Kidney (tissue), 14 donors: Measurements from ENCODE around the gene AZGP1. TPM values are rescaled to one million over a fixed set of nuclear protein-coding genes. Genes with fewer than 3 reads are reported as not detected.
"Not testable (repeated sequence)": the region's sequence is repeated elsewhere in the genome, so short reads cannot be mapped to it uniquely, and the experiment has no call there.

Source experiments
- DNase-seq, 5 donors: peaks; one replicate each; pipeline ENCODE4 v3.0.0-alpha.2; 2013 to 2020
- FAIRE-seq: peaks from 2 replicates; lab custom pipeline; 2012; peaks lifted over from hg19 to GRCh38; lab: Jason Lieb, UNC
- H3K27ac ChIP-seq, 2 donors: one replicate each; pipeline ENCODE4 v1.7.0; 2013; ENCODE audit warnings: low read depth in 2 of 2, low read length in 2 of 2, inconsistent platforms in 1 of 2
- H3K27me3 ChIP-seq: one replicate; pipeline ENCODE4 v1.7.1; 2013; ENCODE audit warnings: low read length, inconsistent platforms; ENCODE audit not compliant: control insufficient read depth, insufficient read depth
- H3K36me3 ChIP-seq, 3 donors: one replicate each; pipeline versions ENCODE4 v1.7.0 to v1.7.1; 2013; ENCODE audit warnings: low read length in 3 of 3, control low read depth in 1 of 3, inconsistent platforms in 1 of 3; ENCODE audit not compliant: insufficient read depth in 3 of 3, control insufficient read depth in 2 of 3
- H3K4me1 ChIP-seq, 3 donors: one replicate each; pipeline versions ENCODE4 v1.7.0 to v1.7.1; 2013; ENCODE audit warnings: low read length in 3 of 3, inconsistent platforms in 1 of 3, low read depth in 1 of 3; ENCODE audit not compliant: control insufficient read depth in 2 of 3, insufficient read depth in 2 of 3
- H3K4me3 ChIP-seq, 3 donors: one replicate each; pipeline versions ENCODE4 v1.7.0 to v1.8.1; 2013; ENCODE audit warnings: low read length in 3 of 3, control low read depth in 1 of 3, inconsistent platforms in 1 of 3
- H3K9ac ChIP-seq, 3 donors: one replicate each; pipeline versions ENCODE4 v1.7.0 to v1.7.1; 2013; ENCODE audit warnings: low read length in 3 of 3, control low read depth in 1 of 3, inconsistent platforms in 1 of 3
- H3K9me3 ChIP-seq, 3 donors: one replicate each; pipeline versions ENCODE4 v1.7.0 to v1.7.1; 2013; ENCODE audit warnings: low read length in 3 of 3, control low read depth in 1 of 3, inconsistent platforms in 1 of 3; ENCODE audit not compliant: control insufficient read depth in 2 of 3, insufficient read depth in 1 of 3
- CTCF ChIP-seq: IDR thresholded peaks from 3 replicates; pipeline ENCODE4 v1.5.1; 2012; ENCODE audit warnings: mild to moderate bottlenecking, moderate library complexity, borderline replicate concordance; ENCODE audit not compliant: insufficient read depth; ENCODE audit errors: extremely low read depth
- intact Hi-C: fragments of 100-400 bp; cut with DNase I; formaldehyde crosslinking; loops from one replicate; pipeline ENCODE4 v1.11.1; 2022
- polyA plus RNA-seq: library from polyadenylated mRNA; stranded (reverse); fragments of 350-450 nt; fragmentation: Illumina TruSeq; extraction: RNeasy Lipid Tissue Mini Kit (QIAGEN cat#74804); gene quantifications from one replicate; pipeline ENCODE4 v1.2.3, GENCODE V29; 2014; ENCODE audit warnings: low read depth, low replicate concordance; ENCODE audit not compliant: insufficient read depth
- total RNA-seq: library from RNA; stranded (reverse); fragmentation: NEBNext Ultra II Directional; extraction: Animal tissue kit (Norgen Biotek cat#: 25700); gene quantifications from one replicate; pipeline ENCODE4 v1.2.1, GENCODE V29; 2021
- donor health status: control.
- donor health status: control.
- donor health status: control.
- donor health status: control.
- donor health status: control.
- donor health status: DM: yes; HTN: yes; CAD: no.
- donor health status: Normal renal cell carcinoma (clear cell type).

The AZGP1 gene
- total and polyA plus RNA-seq, 2 donors from 2014 or later = 10.0 to 198 TPM

DNA sequence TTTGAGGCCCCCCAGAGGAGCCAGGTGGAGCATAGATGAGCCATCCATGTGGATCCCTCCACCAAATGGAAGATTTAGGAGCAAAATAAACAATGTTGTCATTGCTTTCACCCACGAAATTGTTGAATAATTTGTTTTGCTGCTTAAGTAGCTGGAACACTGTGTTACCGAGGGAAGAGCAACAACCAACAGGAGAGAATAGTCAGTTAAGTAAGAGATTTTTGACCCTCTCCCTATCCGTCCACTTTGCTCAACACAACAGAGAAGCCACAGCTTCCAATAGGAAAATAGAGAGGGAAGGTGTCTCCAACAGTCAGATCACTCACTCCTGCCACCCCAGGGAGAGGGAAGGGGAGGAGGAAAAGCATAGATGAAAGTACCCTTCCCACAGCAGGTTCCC is 35.7 kb upstream of the AZGP1 start:
- no peak for TF ChIP-seq CTCF
- no peak overlapping the region for H3K9ac ChIP-seq
- H3K27me3 ChIP-seq = no peaks in the 10 kb centered on the region
- FAIRE-seq (no peak), DNase-seq (no peak)
- peaks cover 0 to 3% (median 0%) of the 10 kb centered on the region in 3 donors for H3K4me1 ChIP-seq
- no peaks in the 10 kb centered on the region for H3K36me3 ChIP-seq
- no peak overlapping the region for H3K4me3 ChIP-seq
- H3K27ac ChIP-seq = no peak overlapping the region
- intact Hi-C loops = no loop called here
- no peaks in the 10 kb centered on the region for H3K9me3 ChIP-seq

DNA sequence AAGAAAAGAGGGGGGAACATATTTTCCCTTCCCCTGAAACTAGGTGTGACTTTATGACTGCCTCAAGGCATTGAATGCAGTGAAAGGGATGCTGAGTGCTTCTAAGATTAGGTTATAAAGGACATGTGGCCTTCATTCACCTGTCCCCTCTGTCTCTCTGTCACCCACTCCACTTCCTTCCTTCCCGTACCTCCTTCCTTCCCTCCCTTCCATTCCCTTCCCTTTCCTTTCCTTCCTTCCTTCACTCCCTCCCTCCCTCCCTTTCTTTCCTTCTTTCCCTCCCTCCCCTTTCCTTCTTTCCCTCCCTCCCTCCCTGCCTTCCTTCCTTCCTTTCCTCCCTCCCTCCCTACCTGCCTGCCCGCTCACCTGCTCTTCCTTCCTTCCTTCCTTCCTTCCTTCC is 35.1 kb upstream of the AZGP1 start:
- intact Hi-C loops = no loop called here
- H3K27ac ChIP-seq = no peak overlapping the region
- H3K9ac ChIP-seq = no peak overlapping the region
- no peaks in the 10 kb centered on the region for H3K9me3 ChIP-seq
- TF ChIP-seq CTCF = no peak
- H3K4me1 ChIP-seq = no peaks in the 10 kb centered on the region
- H3K4me3 ChIP-seq = no peak overlapping the region
- H3K27me3 ChIP-seq = no peaks in the 10 kb centered on the region
- DNase-seq = no peak
- no peaks in the 10 kb centered on the region for H3K36me3 ChIP-seq
- FAIRE-seq = no peak

DNA sequence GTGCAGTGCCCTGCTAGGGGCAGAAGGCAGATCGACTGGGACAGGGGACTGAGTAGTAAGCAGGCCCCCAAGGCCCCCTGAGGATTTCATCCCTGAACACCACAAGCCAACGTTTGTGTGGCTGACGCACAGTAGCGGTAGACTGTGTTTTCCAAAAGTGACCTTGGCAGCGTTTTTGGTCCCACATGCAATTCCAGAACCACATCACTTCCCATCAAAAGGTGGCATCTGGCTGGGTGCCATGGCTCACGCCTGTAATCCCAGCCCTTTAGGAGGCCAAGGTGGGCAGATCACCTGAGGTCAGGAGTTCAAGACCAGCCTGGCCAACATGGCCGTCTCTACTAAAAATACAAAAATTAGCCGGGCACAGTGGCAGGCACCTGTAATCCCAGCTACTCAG is 34.1 kb upstream of the AZGP1 start:
- intact Hi-C loops, H3K27ac ChIP-seq: not testable (repeated sequence)

DNA sequence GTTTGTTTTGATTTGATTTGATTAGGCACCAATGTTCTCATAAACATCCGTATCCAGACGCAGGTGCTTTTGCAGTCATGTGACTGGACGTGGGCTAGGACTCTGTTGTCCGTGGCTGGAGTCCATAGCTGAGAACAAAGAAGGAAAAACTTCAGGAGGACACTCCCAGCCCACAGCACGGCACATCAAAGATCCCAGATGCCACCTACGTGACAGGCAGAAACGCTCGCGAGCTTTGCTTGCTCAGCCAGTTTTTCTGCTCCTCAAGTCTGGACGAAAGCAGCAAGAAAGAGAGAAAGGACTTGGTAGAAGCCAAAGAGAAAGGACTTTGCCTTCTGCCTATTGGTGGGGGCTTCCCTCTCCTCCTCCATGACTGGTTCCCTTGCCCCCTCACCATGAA is 32.7 kb upstream of the AZGP1 start:
- DNase-seq = no peak
- Histone ChIP-seq H3K9me3 (no peaks in the 10 kb centered on the region), H3K9ac (no peak overlapping the region), H3K4me3 (no peak overlapping the region), H3K27ac (no peak overlapping the region), H3K27me3 (no peaks in the 10 kb centered on the region), H3K4me1 (no peaks in the 10 kb centered on the region), H3K36me3 (no peaks in the 10 kb centered on the region)
- intact Hi-C loops = no loop called here
- no peak for FAIRE-seq
- TF ChIP-seq CTCF = no peak

More for the DNA sequence above, 34.1 kb upstream of the AZGP1 start:
- not testable (repeated sequence) for H3K36me3 ChIP-seq, H3K4me1 ChIP-seq, H3K4me3 ChIP-seq, H3K9ac ChIP-seq, H3K27me3 ChIP-seq, DNase-seq, H3K9me3 ChIP-seq, FAIRE-seq
